Stimulated activated CD8-positive, alpha-beta memory T cell treated with anti-CD3 and anti-CD28 coated beads, Interleukin-7, amount 100 ng/mL, for 48 hours (primary cell): ENCODE data around the gene PHF13.

ENCODE experiments used
- DNase-seq, 2 donors: peaks; one replicate each; pipeline ENCODE4 v3.0.0-alpha.2; 2020; ENCODE audit warnings: low read depth in 1 of 2; ENCODE audit errors: extremely low read depth in 1 of 2

Gene PHF13

GRCh38 chr1:6601049-6601922, 12.2 kb upstream of the PHF13 start:
- DNase-seq = peak in 1 of 2 donors; percentile 88

GRCh38 chr1:6601923-6602668, 11.4 kb upstream of the PHF13 start:
- DNase-seq = no peak

GRCh38 chr1:6602669-6603237, 10.8 kb upstream of the PHF13 start, which contains the start of gene KLHL21:
Gene KLHL21 (minus strand): TSS chr1:6602869. CDS start chr1:6602817, 52 bp downstream.
- peak; percentile 80 to 87 for DNase-seq

- DNase-seq = peak in 1 of 2 donors; percentile 57
Observed at GRCh38 chr1:6603238-6603914, 10.2 kb upstream of the PHF13 start.

- DNase-seq = no peak
Observed at GRCh38 chr1:6603915-6604558, 9.5 kb upstream of the PHF13 start.

- no peak for DNase-seq
Observed at GRCh38 chr1:6612641-6613360, 730 bp upstream of the PHF13 start.

GRCh38 chr1:6614019-6614928, 743 bp downstream of the PHF13 start:
- no peak for DNase-seq

- DNase-seq = no peak
Observed at GRCh38 chr1:6614929-6615785, 1.6 kb downstream of the PHF13 start.

- no peak for DNase-seq
Observed at GRCh38 chr1:6619045-6619444, 5.5 kb downstream of the PHF13 start.

GRCh38 chr1:6621429-6622391, 8.2 kb downstream of the PHF13 start:
- DNase-seq = no peak

GRCh38 chr1:6622396-6623152, 9.0 kb downstream of the PHF13 start:
- no peak for DNase-seq

GRCh38 chr1:6623269-6623965, 9.9 kb downstream of the PHF13 start:
- no peak for DNase-seq

- DNase-seq = peak; percentile 75 to 76
Observed at GRCh38 chr1:6624710-6625583, 11.4 kb downstream of the PHF13 start, which contains the start of gene THAP3. Gene THAP3 (plus strand): TSS chr1:6624868. CDS start chr1:6625219, 351 bp downstream.

GRCh38 chr1:6625584-6626149, 12.1 kb downstream of the PHF13 start:
- no peak for DNase-seq
